ENCODE measurements around the gene FAM222A. TPM values are rescaled to one million over a fixed set of nuclear protein-coding genes. Genes with fewer than 3 reads are reported as not detected.

FAM222A gene
- total and polyA plus RNA-seq, 2 experiments from 2014 or later: 0.97 TPM; not detected in 1

DNA sequence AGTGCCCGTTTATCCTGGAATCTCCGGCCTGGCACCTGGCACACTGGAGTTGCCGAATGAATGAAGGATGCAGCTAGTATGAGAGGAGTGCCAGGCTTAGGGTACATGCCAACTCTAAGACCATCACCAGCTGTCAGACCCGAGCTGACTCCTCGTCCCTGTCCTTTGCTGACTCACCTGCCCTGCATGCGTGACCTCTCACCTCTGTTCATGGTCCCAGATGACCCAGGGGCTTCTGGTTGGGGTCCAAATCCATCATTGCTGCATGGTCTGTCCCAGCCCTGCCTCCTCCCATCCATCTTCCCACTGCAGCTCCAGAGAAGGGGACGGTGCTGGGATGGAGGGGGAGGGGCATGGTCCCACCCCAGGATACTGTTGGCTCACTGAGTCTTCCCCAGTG lies 9.9 kb upstream of the FAM222A start:
- Histone ChIP-seq H3K4me3 (no peak overlapping the region), H3K79me2 (ENCODE audit: insufficient read depth) (no peaks in the 10 kb centered on the region), H4K20me1 (ENCODE audit: insufficient read depth) (no peaks in the 10 kb centered on the region), H3K9me3 (ENCODE audit: low read depth) (no peaks in the 10 kb centered on the region), H3K4me1 (ENCODE audit: insufficient read depth) (no peaks in the 10 kb centered on the region), H3K4me2 (ENCODE audit: unreplicated experiment) (no peak overlapping the region), H3K27ac (no peak overlapping the region), H3K27me3 (replicated peaks; ENCODE audit: insufficient read depth) (no peaks in the 10 kb centered on the region; the same call in 1 of the 2 replicates), H3K9ac (no peak overlapping the region), H3K9me2 (ENCODE audit: insufficient read depth) (no peaks in the 10 kb centered on the region), H3F3A (ENCODE audit: insufficient read depth) (no peaks in the 10 kb centered on the region), H3K36me3 (ENCODE audit: low read depth) (no peaks in the 10 kb centered on the region), H2AFZ (no peak overlapping the region)
- DNase-seq: no peak
- in situ Hi-C loops (cut with MboI): no loop called here
- TF ChIP-seq EZH2phosphoT487 (IDR thresholded peaks at IDR 0.05; ENCODE audit: insufficient read depth, low read depth): no peak
- TF ChIP-seq EZH2 (IDR thresholded peaks at IDR 0.05; ENCODE audit: insufficient read depth, poor library complexity, severe bottlenecking): no peak
- 58 to 69% methylated on average over 6 to 7 of the region's 7 CpGs for whole genome bisulfite sequencing, 2 experiments (ENCODE audit: low coverage in 1 of 2, low lambda C conversion rate in 2 of 2, missing lambda C conversion rate in 2 of 2)

DNA sequence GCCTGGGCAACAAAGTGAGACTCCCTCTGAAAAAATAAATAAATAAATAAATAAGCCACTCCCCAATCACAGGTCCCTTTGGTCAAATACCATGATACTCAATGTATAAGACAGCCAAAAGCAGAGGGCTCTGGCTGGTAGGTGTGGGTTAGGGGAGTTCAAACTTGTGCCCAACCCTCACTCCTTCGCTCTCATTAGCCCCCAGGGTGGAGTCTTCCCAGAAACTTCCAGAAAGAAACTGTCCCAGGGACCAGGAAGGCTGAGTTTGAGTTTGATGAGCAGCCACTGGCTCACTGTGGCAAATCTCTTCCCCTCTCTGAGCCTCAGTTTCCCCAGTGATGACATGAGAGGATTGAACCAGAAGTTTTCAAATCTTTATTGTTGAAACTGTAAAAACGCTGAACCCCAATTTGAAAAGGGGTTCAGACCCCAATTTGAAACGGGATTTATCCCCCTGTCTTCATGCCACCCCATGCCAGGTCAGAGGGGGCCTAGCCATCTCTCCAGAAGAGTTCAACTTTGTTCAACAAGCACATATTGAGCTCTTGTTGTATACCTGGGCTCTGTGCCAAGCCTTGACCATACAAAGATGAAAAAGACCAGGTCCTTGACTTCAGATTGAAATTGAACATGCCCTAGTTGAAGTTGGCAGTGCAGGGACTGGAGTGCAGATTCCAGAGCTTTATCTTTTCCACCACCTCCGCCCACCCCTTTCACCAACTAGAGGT lies 9.1 kb upstream of the FAM222A start:
- H3K36me3 ChIP-seq (ENCODE audit: low read depth): no peaks in the 10 kb centered on the region
- no peak overlapping the region for H3K4me3 ChIP-seq
- in situ Hi-C loops (cut with MboI): no loop called here
- no peak for DNase-seq
- H3K9me2 ChIP-seq (ENCODE audit: insufficient read depth): no peaks in the 10 kb centered on the region
- no peak overlapping the region for H3K4me2 ChIP-seq (ENCODE audit: unreplicated experiment)
- H3K9me3 ChIP-seq (ENCODE audit: low read depth): no peaks in the 10 kb centered on the region
- H3K9ac ChIP-seq: no peak overlapping the region
- no peaks in the 10 kb centered on the region for H4K20me1 ChIP-seq (ENCODE audit: insufficient read depth)
- H3K79me2 ChIP-seq (ENCODE audit: insufficient read depth): no peaks in the 10 kb centered on the region
- no peaks in the 10 kb centered on the region for H3F3A ChIP-seq (ENCODE audit: insufficient read depth)
- 58 to 64% methylated on average over 4 of the region's 4 CpGs for WGBS, 2 experiments (ENCODE audit: low coverage in 1 of 2, low lambda C conversion rate in 2 of 2, missing lambda C conversion rate in 2 of 2)
- H2AFZ ChIP-seq: no peak overlapping the region
- no peaks in the 10 kb centered on the region; the same call in 1 of the 2 replicates for H3K27me3 ChIP-seq (replicated peaks; ENCODE audit: insufficient read depth)
- H3K4me1 ChIP-seq (ENCODE audit: insufficient read depth): no peaks in the 10 kb centered on the region
- TF ChIP-seq EZH2 (IDR thresholded peaks at IDR 0.05; ENCODE audit: insufficient read depth, poor library complexity, severe bottlenecking) (no peak), EZH2phosphoT487 (IDR thresholded peaks at IDR 0.05; ENCODE audit: insufficient read depth, low read depth) (no peak)
- no peak overlapping the region for H3K27ac ChIP-seq

DNA sequence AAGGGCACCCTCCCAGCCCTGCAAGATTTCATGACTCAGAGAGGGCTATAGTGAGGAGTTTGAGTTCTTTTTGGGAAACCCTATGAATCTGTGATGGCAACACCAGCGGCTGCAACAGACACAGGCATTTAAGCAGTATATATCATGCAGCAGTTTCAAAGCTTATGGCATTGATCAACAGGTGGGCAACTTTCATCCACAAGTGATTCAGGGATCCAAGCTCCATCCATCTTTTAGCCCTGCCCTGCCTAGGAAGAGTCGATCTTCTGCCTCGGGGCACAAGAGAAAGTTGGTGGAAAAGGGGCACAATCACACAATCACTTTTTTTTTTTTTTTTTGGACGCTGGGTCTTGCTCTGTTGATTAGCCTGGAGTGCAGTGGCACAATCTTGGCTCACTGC lies 8.3 kb upstream of the FAM222A start:
- DNase-seq: no peak
- no peak for TF ChIP-seq EZH2 (IDR thresholded peaks at IDR 0.05; ENCODE audit: insufficient read depth, poor library complexity, severe bottlenecking)
- no peak for TF ChIP-seq EZH2phosphoT487 (IDR thresholded peaks at IDR 0.05; ENCODE audit: insufficient read depth, low read depth)
- Histone ChIP-seq H3K9me3 (ENCODE audit: low read depth) (no peaks in the 10 kb centered on the region), H3K9me2 (ENCODE audit: insufficient read depth) (no peaks in the 10 kb centered on the region), H3K27ac (no peak overlapping the region), H3K4me2 (ENCODE audit: unreplicated experiment) (no peak overlapping the region), H2AFZ (no peak overlapping the region), H3F3A (ENCODE audit: insufficient read depth) (no peaks in the 10 kb centered on the region), H3K4me3 (no peak overlapping the region), H3K27me3 (replicated peaks; ENCODE audit: insufficient read depth) (no peaks in the 10 kb centered on the region; the same call in none of the 2 replicates), H3K36me3 (ENCODE audit: low read depth) (no peaks in the 10 kb centered on the region), H3K9ac (no peak overlapping the region), H3K4me1 (ENCODE audit: insufficient read depth) (no peaks in the 10 kb centered on the region), H4K20me1 (ENCODE audit: insufficient read depth) (no peaks in the 10 kb centered on the region), H3K79me2 (ENCODE audit: insufficient read depth) (no peaks in the 10 kb centered on the region)
- in situ Hi-C loops (cut with MboI): no loop called here
- 51 to 61% methylated on average over 4 of the region's 4 CpGs for WGBS, 2 experiments (ENCODE audit: low coverage in 1 of 2, low lambda C conversion rate in 2 of 2, missing lambda C conversion rate in 2 of 2)

DNA sequence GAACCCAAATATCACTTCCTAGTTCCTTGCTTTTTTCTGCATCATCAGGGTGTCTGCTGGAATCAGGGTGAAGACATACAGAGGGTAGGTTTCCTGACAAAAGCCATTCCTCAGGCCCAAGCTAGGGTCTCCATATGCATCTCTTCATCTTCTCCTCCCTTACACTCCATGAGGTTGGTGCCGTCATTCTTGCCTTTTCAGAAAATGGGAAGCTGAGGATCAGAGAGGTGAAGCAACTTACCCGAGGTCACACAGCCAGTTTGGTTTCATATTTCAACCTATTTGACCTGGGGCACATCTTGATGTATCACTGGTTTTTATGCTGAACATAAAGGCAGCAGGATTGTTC lies 7.3 kb upstream of the FAM222A start:
- H3K9me3 ChIP-seq (ENCODE audit: low read depth): no peaks in the 10 kb centered on the region
- no peak overlapping the region for H3K27ac ChIP-seq
- H3K9ac ChIP-seq: no peak overlapping the region
- TF ChIP-seq EZH2phosphoT487 (IDR thresholded peaks at IDR 0.05; ENCODE audit: insufficient read depth, low read depth): no peak
- TF ChIP-seq EZH2 (IDR thresholded peaks at IDR 0.05; ENCODE audit: insufficient read depth, poor library complexity, severe bottlenecking): no peak
- no peak overlapping the region for H2AFZ ChIP-seq
- WGBS, 2 experiments (ENCODE audit: low coverage in 1 of 2, low lambda C conversion rate in 2 of 2, missing lambda C conversion rate in 2 of 2): 63 to 70% methylated on average over 2 of the region's 2 CpGs
- H3F3A ChIP-seq (ENCODE audit: insufficient read depth): no peaks in the 10 kb centered on the region
- no peaks in the 10 kb centered on the region for H4K20me1 ChIP-seq (ENCODE audit: insufficient read depth)
- no peak overlapping the region for H3K4me3 ChIP-seq
- H3K4me2 ChIP-seq (ENCODE audit: unreplicated experiment): no peak overlapping the region
- H3K9me2 ChIP-seq (ENCODE audit: insufficient read depth): no peaks in the 10 kb centered on the region
- DNase-seq: no peak
- no peaks in the 10 kb centered on the region for H3K36me3 ChIP-seq (ENCODE audit: low read depth)
- H3K4me1 ChIP-seq (ENCODE audit: insufficient read depth): no peaks in the 10 kb centered on the region
- in situ Hi-C loops (cut with MboI): no loop called here
- H3K27me3 ChIP-seq (replicated peaks; ENCODE audit: insufficient read depth): peaks cover under 1% of the 10 kb centered on the region
- no peaks in the 10 kb centered on the region for H3K79me2 ChIP-seq (ENCODE audit: insufficient read depth)

All from GM23248 (cell line).